ENCODE results near the gene CCL16. TPM values are rescaled to one million over a fixed set of nuclear protein-coding genes. Genes with fewer than 3 reads are reported as not detected.
"Not testable (repeated sequence)": the region's sequence is repeated elsewhere in the genome, so short reads cannot be mapped to it uniquely, and the experiment has no call there.

CCL16 gene
- total and polyA plus RNA-seq, 9 donors: 0.11 to 0.90 (median 0.21) TPM; not detected in 5

DNA sequence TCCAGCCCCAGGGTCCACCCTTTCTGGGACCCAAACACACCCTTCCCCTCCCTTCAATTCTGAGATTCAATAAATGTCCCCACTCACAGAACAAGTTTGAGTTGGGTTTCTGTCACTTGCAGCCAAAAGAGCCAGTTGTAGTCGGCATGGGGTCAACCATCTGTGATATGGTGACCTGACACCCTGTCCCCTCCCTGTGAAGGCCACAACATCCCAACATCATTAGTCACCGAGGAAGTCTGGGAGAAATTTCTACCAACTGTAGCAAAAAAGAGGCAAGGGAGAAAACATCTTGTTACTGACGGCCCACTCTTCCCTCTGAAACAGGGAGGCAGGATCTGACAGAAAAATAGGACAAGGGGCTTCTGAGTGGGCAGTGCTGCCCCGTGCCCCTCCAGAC, 37.1 kb downstream of the CCL16 start:
- H3K4me3 ChIP-seq: no peak overlapping the region
- intact Hi-C loops (cut with DNase I): no loop called here
- no peak for DNase-seq
- no peaks in the 10 kb centered on the region for H3K27me3 ChIP-seq
- H3K36me3 ChIP-seq: no peaks in the 10 kb centered on the region
- 71 to 85% (median 85%) methylated on average over 4 of the region's 4 CpGs for WGBS, 3 donors
- no peaks in the 10 kb centered on the region for H3K9me3 ChIP-seq
- no peaks in the 10 kb centered on the region for H3K4me1 ChIP-seq (ENCODE audit: insufficient read depth)
- H3K27ac ChIP-seq: no peak overlapping the region
- TF ChIP-seq POLR2A (IDR thresholded peaks at IDR 0.05): no peak
- TF ChIP-seq, protein P1, sequence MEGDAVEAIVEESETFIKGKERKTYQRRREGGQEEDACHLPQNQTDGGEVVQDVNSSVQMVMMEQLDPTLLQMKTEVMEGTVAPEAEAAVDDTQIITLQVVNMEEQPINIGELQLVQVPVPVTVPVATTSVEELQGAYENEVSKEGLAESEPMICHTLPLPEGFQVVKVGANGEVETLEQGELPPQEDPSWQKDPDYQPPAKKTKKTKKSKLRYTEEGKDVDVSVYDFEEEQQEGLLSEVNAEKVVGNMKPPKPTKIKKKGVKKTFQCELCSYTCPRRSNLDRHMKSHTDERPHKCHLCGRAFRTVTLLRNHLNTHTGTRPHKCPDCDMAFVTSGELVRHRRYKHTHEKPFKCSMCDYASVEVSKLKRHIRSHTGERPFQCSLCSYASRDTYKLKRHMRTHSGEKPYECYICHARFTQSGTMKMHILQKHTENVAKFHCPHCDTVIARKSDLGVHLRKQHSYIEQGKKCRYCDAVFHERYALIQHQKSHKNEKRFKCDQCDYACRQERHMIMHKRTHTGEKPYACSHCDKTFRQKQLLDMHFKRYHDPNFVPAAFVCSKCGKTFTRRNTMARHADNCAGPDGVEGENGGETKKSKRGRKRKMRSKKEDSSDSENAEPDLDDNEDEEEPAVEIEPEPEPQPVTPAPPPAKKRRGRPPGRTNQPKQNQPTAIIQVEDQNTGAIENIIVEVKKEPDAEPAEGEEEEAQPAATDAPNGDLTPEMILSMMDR (IDR thresholded peaks at IDR 0.05): no peak
- TF ChIP-seq EP300 (IDR thresholded peaks at IDR 0.05): no peak

DNA sequence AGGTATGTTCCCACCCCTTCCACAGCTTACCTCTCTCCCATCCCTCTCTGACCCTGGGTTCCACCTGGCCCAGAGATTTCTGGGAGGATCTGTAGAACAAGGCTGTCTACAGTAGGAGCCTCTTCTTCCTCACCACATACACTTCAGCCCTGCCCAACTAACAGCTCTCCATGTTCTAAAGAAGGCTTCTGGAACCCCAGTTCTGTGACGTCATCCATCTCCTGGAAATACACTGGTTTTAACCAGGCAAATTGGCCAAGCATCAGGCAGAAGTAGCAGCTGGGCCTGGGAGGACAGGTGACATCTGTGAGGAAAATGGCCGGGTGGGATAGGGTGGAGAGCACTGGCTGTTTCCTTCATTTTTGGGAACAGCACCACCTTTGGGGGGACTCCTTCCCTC, 37.8 kb downstream of the CCL16 start, which contains the start of gene LYZL6:
TSS of gene LYZL6 (minus strand) at position 177 of the 400 bp plus-strand sequence. CDS start 4,357 bp downstream, outside the sequence.
- TF ChIP-seq EP300 (IDR thresholded peaks at IDR 0.05): no peak
- TF ChIP-seq POLR2A (IDR thresholded peaks at IDR 0.05): no peak
- TF ChIP-seq, protein P1 (IDR thresholded peaks at IDR 0.05): no peak
- intact Hi-C loops (cut with DNase I): no loop called here
- H3K9me3 ChIP-seq: no peaks in the 10 kb centered on the region
- 73 to 84% (median 78%) methylated on average over 2 of the region's 2 CpGs for WGBS, 3 donors
- H3K27me3 ChIP-seq: no peaks in the 10 kb centered on the region
- no peak within 1 kb of the TSS for H3K27ac ChIP-seq
- H3K36me3 ChIP-seq: no peaks in the 10 kb centered on the region
- H3K4me1 ChIP-seq (ENCODE audit: insufficient read depth): no peaks in the 10 kb centered on the region
- DNase-seq: no peak
- H3K4me3 ChIP-seq: no peak within 1 kb of the TSS

DNA sequence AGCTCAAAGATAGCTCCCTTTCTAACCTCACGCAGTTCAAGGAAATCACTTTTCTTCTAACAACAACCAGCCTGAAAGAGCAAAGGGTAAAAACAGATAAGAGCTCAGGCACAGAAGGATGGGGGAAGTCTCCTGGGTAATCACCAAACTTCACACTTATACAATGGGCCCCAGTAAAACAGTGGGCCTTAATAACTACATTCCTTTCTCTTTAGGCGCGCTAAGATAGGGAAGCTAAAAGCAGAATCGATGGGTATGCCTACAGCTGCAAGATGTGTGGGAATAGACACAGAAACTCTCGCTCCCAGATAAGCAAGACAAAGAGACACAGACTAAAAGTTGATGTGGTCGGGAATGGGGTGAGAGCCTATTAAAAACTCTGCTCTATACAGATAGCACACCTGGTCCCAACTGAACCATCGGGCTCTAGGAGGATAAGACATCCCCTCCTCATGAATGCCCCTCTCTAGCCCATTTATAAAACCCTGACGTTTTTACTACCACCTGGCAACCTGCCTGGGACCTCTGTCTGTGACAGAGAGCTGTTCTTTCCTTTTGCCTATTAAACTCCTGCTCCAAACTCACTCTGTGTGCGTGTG, 38.6 kb downstream of the CCL16 start:
- Histone ChIP-seq H3K27me3 (no peaks in the 10 kb centered on the region), H3K4me1 (ENCODE audit: insufficient read depth) (no peaks in the 10 kb centered on the region), H3K4me3 (no peak overlapping the region), H3K27ac (no peak overlapping the region), H3K9me3 (no peaks in the 10 kb centered on the region), H3K36me3 (no peaks in the 10 kb centered on the region)
- no peak for DNase-seq
- TF ChIP-seq POLR2A (IDR thresholded peaks at IDR 0.05) (no peak), EP300 (IDR thresholded peaks at IDR 0.05) (no peak)
- TF ChIP-seq, protein P1 (IDR thresholded peaks at IDR 0.05): no peak
- intact Hi-C loops (cut with DNase I): no loop called here
- WGBS, 3 donors: 10 to 16% (median 13%) methylated on average over 9 of the region's 9 CpGs

DNA sequence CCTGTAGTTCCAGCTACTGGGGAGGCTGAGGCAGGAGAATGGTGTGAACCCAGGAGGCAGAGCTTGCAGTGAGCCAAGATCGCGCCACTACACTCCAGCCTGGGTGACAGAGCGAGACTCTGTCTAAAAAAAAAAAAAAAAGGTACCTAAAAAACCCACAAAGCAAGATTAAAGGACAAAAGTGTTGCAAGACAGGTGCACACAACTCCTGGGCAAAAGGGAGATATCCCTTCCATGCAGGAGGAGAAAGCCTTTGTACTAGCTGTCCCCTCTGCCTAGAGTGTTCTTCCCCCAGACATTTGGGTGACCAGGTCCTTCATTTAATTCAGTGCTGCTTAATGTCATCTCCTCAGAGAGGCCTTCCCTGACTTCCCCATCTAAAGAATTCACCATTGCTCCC, 42.8 kb downstream of the CCL16 start:
- H3K9me3 ChIP-seq; H3K27me3 ChIP-seq; intact Hi-C loops (cut with DNase I); H3K4me1 ChIP-seq (ENCODE audit: insufficient read depth); H3K36me3 ChIP-seq; H3K4me3 ChIP-seq; DNase-seq; H3K27ac ChIP-seq: not testable (repeated sequence)
- 98 to 100% (median 100%) methylated on average over 3 of the region's 3 CpGs for WGBS, 3 donors

DNA sequence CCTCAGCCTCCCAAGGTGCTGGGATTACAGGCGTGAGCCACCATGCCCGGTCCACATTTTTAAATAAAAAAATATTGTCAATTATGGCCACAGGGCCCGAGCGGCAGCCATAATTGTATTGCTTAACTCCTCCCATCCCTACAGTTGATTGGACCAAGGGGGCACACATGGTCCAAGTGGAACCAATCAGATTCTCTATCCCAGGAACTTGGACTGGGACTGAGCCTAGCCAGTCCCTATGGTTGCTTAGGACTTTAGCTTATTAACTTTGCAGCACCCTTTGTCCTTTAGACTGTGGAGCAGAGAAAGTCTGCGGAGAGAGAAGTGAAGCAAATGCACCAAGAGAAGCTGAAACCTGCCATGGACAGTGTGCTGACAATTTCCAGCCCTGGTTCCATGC, 45.2 kb downstream of the CCL16 start:
- 93 to 96% (median 96%) methylated on average over 5 of the region's 5 CpGs for WGBS, 3 donors
- intact Hi-C loops (cut with DNase I): no loop called here
- no peak for DNase-seq
- H3K4me3 ChIP-seq: no peak overlapping the region
- H3K4me1 ChIP-seq (ENCODE audit: insufficient read depth): no peaks in the 10 kb centered on the region
- H3K36me3 ChIP-seq: no peaks in the 10 kb centered on the region
- H3K9me3 ChIP-seq: no peaks in the 10 kb centered on the region
- no peak for TF ChIP-seq EP300 (IDR thresholded peaks at IDR 0.05)
- TF ChIP-seq POLR2A (IDR thresholded peaks at IDR 0.05): no peak
- TF ChIP-seq, protein P1 (IDR thresholded peaks at IDR 0.05): no peak
- H3K27me3 ChIP-seq: no peaks in the 10 kb centered on the region
- no peak overlapping the region for H3K27ac ChIP-seq
